Left cardiac atrium (tissue), 4 donors: ENCODE data around the gene PGBD5. TPM values are rescaled to one million over a fixed set of nuclear protein-coding genes. Genes with fewer than 3 reads are reported as not detected.
A peak's percentile ranks its signal among the peaks of the same experiment; 100 is the strongest.

Source experiments
- ATAC-seq, 2 donors: fragments of 200-7000 bp; cut with Tn5 transposase; one replicate each; pipeline ENCODE4 v1.9.1; 2020; ENCODE audit warnings: mild to moderate bottlenecking in 2 of 2, moderate library complexity in 2 of 2
- DNase-seq: peaks from one replicate; pipeline ENCODE4 v3.0.0-alpha.2; 2020
- intact Hi-C, 2 donors: fragments of 100-400 bp; cut with DNase I; formaldehyde crosslinking; loops; one replicate each; pipeline versions ENCODE4 v1.14.1 to v1.15.1; 2022 to 2023
- total RNA-seq, 2 donors: library from RNA; stranded (reverse); fragmentation: NEBNext Ultra II Directional; extraction: Animal tissue kit (Norgen Biotek cat#: 25700); gene quantifications; one replicate each; pipeline ENCODE4 v1.2.1, GENCODE V29; 2021
- donor health status: DM: no; HTN: yes; CAD: no.
- donor health status: DM: no; HTN: yes; CAD: no; lungs with severe emphysema.
- donor health status: DM: yes; HTN: yes; CAD: no.
- donor health status: Dilated cardiomyopathy.

PGBD5 gene
- total RNA-seq, 2 donors from 2014 or later = 19.6 to 24.8 TPM

DNA sequence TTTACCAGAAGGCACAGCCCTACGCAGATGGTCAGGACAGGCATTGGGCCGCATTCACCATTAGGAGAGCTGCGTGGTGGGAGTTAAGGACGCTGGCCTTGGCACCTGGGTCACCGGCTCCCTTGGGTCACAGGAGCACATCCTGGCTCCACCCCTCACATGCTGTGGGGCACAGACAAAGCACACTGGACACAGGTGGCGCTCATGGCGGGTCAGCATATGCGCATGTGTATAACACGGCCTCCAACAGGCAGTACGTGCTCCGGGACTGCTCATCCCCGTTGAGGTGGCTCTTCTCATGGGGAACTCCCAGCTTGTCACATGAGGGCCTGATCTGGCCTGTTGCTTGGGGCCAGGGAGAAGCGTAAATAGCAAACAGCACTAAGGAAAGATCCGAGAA is 25.0 kb downstream of the PGBD5 start:
- intact Hi-C loops = no loop called here
- DNase-seq = no peak
- peak; percentile 8 to 34 for ATAC-seq

DNA sequence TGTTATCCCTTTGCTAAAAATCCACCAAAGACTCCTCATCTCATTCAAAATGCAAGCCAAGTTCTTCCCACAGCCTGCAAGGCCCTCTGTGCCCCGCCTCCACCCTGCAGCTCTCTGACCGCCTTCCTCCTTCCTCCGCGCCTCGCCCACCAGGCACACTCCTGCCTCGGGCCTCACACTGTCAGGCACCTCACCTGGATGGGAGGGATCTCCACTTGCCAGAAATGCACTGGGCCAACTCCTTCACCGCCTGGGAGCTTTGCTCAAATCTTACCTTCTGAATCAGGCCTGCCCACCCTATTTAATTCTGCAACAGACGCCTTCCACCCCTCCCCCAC is 26.2 kb downstream of the PGBD5 start:
- ATAC-seq (no peak), DNase-seq (no peak)
- intact Hi-C loops = no loop called here

DNA sequence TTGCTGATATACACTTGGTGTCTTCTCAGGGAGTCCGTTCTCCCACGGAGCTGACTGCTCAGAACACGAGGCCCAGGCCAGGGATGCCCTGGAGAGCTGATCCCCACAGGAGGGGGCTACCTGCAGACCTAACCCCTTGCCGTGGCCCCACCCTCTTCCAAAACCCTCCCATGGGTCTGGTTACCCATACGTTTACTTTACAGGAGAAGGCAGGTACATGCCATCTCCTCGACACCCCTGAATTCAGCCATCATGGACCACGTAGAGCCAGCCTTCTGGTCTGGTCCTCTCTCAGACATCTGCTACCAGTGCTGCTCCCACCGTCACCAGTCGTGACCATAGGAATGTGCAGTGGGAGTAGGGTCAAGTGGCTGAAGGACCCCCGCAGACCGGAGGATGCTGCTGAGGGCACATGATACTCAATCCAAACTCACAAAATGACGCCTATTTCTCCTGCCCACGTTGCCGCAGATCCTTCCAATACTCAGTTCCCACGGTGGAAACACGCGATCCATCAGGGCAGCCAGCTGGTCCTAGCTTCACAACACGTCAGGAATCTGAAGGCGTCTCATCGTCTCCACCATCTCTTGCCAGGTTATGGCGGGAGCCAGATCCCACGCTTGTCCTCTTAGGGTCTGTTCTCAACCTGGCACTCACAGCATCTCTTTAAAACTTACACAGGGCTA is 26.7 kb downstream of the PGBD5 start:
- ATAC-seq = no peak
- no peak for DNase-seq
- intact Hi-C loops = no loop called here

DNA sequence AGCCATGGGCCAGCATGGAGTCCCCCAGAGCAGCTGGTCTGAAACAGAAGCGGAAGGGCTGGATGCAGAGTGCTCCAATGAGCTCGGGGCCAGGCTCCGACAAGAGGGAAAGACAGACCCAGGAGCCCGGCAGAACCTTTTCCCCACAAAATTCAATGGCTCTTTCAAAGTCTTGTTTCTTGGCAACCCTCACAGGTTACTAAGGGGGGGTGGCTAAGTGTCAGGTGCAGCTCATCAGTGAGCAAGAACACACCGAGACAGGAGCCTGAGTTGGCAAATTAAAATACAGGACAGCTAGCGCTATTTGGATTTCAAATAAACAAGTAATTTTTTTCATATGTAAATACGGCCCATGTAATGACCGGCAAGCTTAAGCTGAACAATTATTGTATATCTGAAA is 27.3 kb downstream of the PGBD5 start:
- ATAC-seq = no peak

DNA sequence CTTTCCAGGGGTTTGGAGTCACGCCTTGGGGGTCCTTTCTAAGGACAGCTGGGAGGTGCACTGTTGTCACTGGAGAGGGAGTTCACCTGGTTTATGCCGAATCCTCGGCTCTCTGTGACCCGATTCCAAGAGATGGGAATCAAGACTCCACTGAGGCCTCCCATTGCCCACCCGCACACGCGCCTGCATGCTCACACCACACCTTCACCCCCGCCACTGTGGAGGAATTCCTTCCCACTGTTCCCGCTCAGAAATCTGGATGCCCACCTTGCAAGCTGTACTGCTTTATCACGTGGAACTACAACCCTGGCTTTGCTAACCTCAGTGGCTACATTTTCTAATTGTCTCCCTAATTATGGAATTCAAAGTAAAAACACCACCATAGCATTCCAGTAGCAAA is 29.2 kb downstream of the PGBD5 start:
- DNase-seq (no peak), ATAC-seq (no peak)
- intact Hi-C loops = no loop called here

More for the DNA sequence above, 27.3 kb downstream of the PGBD5 start:
- intact Hi-C loops = no loop called here
- DNase-seq = no peak

- ATAC-seq (no peak), DNase-seq (no peak)
- intact Hi-C loops = no loop called here
Observed at GRCh38 chr1:230395932-230396331, 30.2 kb downstream of the PGBD5 start.

DNA sequence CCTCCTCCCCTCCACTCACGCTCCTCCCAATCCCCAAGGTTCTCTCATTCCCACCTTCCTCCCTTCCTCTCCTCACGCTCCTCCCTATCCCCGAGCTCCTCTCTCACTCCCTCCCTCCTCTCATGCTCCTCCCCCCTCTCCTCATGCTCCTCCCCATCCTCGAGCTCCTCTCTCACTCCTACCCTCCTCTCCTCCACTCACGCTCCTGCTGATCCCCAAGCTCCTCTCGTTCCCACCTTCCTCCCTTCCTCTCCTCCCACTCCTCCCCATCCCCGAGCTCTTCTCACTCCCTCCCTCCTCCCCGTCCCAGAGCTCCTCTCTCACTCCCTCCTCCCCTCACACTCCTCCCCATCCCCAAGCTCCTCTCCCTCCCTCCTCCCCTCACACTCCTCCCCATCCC is 31.4 kb downstream of the PGBD5 start:
- intact Hi-C loops = no loop called here
- DNase-seq = no peak
- ATAC-seq = no peak

DNA sequence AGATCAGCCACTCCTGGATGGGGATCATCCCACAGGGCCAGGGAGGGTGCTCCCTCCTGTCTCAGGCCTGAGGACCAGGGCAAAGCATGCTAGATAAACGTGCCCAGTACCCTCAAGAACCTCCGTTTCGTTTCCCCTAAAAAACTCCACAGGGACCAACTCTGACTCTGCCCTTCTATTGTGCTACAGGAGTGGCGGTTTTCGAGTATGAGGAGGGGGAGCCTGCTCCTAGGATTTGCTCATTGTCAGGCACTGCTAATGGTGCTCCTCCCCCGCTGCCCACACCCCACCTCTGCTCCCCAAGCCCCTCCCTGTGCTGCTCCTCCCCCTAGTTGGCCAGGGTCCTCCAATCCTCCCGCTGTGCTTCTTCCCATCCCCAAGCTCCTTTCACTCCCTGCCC is 32.0 kb downstream of the PGBD5 start:
- intact Hi-C loops = no loop called here
- DNase-seq (no peak), ATAC-seq (no peak)

DNA sequence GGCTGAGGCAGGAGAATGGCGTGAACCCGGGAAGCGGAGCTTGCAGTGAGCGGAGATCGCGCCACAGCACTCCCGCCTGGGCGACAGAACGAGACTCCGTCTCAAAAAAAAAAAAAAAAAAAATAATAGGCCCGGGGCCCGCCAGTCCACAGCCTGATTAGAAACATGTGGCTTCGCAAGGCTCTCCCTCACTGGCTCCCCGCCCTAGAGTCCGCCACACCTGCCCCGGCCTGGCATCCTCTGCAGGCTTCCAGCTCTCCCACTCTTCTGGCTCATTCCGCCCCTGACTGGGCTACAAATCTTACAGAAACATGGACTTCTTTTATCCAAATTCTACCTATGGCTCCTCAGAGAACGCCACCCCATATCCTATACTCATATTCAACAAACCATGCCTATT is 32.4 kb downstream of the PGBD5 start:
- no peak for ATAC-seq
- intact Hi-C loops = no loop called here
- DNase-seq = no peak

DNA sequence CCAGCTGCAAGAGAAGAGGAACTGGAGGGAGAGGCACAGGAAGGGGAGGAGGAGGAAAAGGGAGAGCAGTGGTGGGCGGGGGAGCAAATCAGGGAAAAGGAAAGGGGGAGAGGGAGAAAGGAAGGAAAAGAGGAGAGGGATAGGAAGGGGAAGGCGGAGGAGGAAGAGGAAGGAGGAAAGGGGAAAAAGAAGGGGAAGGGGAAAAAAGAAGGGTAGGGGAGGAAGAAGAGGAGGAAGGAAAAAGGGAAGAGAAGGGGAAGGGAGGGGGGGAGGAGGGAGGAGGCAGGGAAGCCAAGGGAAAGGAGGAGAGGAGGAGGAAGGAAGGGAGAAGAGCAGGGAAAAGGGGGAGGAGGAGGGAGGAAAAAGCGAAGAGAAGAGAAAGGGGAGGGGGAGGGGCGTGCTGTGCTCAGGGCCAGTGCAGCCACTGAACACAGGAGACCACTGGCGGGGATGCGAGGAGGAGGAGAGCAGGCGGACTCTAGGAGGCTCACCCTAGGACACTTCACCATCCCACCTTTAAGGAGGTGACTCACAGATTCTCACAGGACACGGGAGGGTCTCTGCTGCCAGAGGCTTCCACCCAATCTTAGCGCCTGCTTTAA is 33.1 kb downstream of the PGBD5 start:
- no peak for ATAC-seq
- DNase-seq = no peak
- intact Hi-C loops = no loop called here

- intact Hi-C loops = no loop called here
- ATAC-seq (peak in 1 of 2 donors; percentile 12), DNase-seq (no peak)
Observed at GRCh38 chr1:230392536-230392909, 33.6 kb downstream of the PGBD5 start.

DNA sequence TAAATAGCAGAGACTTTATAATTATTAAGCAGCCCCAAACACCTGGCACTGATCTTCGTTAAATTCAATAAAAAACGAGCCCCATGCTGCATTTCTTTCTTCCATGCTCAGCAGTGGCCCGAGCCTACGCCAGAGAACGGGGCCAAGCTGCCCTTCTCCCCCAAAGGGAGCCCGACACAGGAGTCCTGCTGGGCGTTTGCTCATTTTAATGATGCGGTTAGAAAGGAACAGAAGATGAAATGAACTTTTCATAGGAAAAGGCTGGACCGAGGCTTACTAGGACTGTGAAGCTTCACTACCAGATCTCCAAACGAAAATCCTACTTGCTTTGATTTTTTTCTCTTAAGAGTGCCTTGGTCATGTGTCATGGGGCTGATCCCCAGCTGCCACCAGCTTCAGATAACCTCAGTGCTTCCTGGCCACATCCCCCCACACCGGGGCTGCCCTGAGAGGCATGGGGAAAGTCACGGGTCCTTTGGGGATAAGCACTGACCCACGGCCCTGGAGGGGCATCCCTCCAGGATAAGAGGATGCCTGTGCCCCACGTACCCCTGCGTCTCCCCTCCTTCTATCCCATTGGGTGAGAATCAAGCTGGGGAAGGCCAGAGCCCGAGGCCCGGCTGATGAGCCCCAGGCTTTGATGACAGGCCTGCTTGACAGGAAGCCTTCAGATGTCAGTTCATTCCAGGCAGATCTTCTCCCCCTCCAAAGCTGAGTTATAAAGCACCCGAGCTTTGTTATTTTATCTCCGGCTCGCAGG is 34.2 kb downstream of the PGBD5 start:
- DNase-seq = no peak

DNA sequence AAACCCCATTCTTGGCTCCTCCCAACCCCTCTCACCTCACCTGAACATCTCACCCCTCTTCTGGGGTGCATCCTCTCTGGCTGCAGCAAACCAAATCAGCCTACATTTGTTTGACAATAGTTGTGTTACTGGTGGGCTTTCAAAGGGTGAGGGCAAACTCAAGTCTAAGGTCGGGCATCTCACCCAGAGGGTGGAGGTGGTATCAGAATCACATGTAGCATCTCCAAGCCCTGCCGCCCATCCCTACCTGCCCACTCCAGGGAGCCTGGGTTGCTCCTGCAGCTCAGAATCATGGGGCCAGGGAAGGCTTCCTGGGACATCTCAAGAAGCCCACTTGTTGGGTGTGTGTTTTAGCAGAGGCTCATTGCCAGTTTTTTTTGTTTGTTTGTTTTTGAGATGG is 35.8 kb downstream of the PGBD5 start:
- DNase-seq (no peak), ATAC-seq (no peak)
- intact Hi-C loops = no loop called here

More for the DNA sequence above, 34.2 kb downstream of the PGBD5 start:
- peak; percentile 10 to 35 for ATAC-seq
- intact Hi-C loops = no loop called here

DNA sequence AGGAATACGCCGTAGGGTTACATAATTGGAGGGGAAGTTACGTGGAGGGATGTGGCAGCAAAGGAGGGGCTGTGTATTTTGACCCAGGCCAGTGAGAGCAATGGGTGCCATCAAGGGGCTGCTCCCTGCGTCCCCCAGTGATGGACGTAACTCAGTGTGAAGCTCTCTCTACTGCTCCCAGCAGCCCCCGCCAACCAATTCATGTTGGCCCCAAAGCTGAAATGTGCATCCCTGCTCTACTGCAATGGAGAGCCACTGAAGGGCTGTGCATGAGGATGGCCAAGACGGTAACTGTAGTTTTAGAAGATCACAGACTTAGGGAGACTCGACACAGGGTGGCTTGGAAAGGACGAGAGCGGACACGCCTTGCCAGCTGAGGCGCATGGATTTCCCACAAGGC is 38.3 kb downstream of the PGBD5 start:
- ATAC-seq = no peak
- DNase-seq = no peak
- intact Hi-C loops = no loop called here

DNA sequence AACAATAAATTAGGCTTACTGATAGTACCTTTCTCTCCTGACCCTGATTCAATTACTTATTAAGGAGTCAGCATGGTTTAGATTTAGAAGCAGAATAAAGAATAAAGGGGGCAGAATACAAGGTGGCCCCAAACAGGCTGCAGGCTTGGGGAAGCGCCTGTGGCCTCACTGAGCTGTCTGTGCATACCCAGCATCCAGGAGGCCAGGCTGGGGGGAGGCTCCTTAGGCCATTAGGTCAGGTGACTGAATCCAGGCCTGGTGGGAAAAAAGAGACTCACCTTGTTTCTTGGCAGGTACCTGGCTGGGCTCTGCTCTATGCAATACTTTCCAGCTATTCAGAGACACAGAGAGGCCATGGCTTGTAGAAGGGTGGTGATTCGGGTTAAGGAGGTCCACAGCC is 38.8 kb downstream of the PGBD5 start:
- no peak for ATAC-seq
- DNase-seq = no peak
- intact Hi-C loops = no loop called here

DNA sequence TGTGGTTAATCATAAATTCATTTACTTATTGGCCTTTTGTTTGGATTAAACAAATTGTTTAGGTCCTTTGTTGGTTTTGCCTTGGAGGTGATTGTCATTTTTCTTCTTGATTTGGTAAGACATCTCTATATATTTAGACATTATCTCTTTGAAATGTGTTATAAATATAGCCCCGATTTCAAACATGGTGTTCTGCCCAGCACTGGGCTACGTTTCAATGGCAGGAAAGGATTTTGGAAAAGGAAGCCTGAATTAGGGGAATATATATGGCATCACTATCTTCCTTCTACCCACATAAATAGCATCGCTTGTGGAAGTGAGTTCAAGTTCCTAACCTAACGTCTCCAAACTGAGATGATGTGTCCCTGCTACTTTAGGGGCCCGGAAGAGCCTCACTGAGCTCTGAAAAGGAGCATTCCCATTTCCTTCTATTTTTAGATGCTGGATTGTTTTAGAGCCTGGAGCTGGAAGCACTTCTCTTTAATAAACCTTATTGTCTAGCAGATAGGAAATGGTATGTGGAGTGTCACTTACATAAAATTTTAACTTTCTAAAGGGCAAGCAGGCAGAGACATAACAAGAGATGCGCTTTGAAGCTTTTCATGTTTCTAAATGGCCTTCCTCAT is 39.4 kb downstream of the PGBD5 start:
- intact Hi-C loops = no loop called here
- DNase-seq (no peak), ATAC-seq (no peak)

DNA sequence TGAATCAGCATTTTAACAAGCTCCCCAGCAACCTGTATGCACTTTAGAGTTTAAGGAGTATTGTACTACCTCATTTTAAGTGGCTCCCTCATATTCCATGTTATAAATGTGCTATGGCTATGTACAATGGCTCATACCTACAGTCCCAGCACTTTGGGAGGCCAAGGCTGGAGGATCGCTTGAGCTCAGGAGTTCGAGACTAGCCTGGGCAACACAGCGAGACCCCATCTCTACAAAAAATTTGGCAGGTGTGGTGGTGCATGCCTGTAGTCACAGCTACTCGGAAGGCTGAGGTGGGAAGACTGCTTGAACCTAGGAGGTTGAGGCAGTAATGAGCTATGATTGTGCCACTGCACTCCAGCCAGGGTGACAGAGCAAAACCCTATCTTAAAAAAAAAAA is 40.2 kb downstream of the PGBD5 start:
- ATAC-seq = no peak
- no peak for DNase-seq

DNA sequence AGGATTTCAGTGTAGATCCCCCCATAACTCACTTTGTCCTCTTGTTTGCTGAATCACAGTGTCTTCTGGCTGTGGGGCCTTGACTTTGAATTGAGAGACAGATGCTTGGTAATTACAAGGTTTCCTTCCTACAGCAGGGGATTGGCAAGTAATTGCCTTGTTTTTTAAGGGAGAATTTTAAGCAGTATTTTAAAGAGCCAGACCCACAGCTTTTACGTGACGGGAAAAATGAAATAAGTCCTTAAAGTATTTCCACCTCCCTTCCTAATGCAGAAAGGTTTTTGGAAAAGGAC is 41.0 kb downstream of the PGBD5 start:
- DNase-seq (no peak), ATAC-seq (no peak)
- intact Hi-C loops = no loop called here

More for the DNA sequence above, 40.2 kb downstream of the PGBD5 start:
- intact Hi-C loops = no loop called here

DNA sequence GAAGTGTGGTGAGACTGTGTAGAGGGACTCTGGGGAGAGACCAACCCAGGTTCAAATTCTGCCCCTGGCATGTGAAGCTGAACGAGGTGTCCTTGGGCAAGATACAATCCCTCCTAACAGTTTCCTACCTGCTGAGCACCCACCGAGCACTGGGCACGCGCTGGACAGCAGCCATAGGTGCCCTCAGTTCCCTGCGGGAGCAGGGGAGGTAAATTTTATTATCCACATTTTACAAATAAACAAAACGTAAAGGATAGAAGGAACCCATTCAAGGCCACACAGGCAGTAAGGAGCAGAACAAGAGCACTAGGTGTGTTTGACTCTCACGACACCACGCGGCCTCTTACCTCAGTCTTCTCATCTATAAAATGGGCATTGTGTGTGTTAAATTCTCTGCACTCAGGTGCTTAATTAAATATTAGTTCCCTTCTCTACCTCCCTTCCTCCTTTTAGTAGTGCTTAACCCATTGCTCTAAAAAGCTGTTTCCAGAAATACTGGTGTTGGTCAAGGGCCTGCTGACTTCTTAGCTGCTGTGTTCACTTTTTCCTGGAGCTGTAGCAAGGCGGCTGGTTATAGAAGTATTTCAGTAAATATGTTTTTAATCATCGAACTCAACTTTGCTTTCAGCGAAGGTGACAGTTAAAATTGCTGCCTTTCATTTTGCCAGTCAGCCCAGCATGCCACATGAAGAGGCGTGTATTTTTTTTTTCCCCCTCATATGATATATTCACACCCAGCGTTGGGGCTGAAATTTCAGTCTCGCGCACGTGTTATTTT is 41.6 kb downstream of the PGBD5 start:
- ATAC-seq = no peak
- intact Hi-C loops = no loop called here
- no peak for DNase-seq

- DNase-seq = no peak
- intact Hi-C loops = no loop called here
Observed at GRCh38 chr1:230383425-230383824, 42.7 kb downstream of the PGBD5 start.

More at GRCh38 chr1:230383425-230383824, 42.7 kb downstream of the PGBD5 start:
- no peak for ATAC-seq
